OCI-LY1 (cell line): ENCODE data around the gene TMEM11.
"Not testable (repeated sequence)": the region's sequence is repeated elsewhere in the genome, so short reads cannot be mapped to it uniquely, and the experiment has no call there.

Source experiments
- H2AFZ ChIP-seq: fragments of 200-600 bp; sonication (generic), shearing (Covaris generic); 2 replicates; pipeline ENCODE4 v1.6.0; 2014; ENCODE audit warnings: antibody characterized with exemption, mild to moderate bottlenecking, low read length
- H3F3A ChIP-seq: fragments of 200-600 bp; sonication (generic), shearing (Covaris generic); 2 replicates; pipeline ENCODE4 v1.6.0; 2014; ENCODE audit warnings: mild to moderate bottlenecking, antibody characterized with exemption, low read length, moderate library complexity; ENCODE audit not compliant: insufficient read depth
- H3K27ac ChIP-seq: fragments of 200-600 bp; sonication (generic); 2 replicates; pipeline ENCODE4 v1.5.1; 2014; ENCODE audit warnings: low read length, mixed run types, mild to moderate bottlenecking, low read depth; ENCODE audit not compliant: poor library complexity, severe bottlenecking
- H3K27me3 ChIP-seq: fragments of 200-600 bp; sonication (generic); 2 replicates; pipeline ENCODE4 v1.6.0; 2014; ENCODE audit warnings: antibody characterized with exemption, mild to moderate bottlenecking, low read length, moderate library complexity; ENCODE audit not compliant: insufficient read depth
- H3K36me3 ChIP-seq: fragments of 200-600 bp; sonication (generic); 2 replicates; pipeline ENCODE4 v1.6.1; 2014; ENCODE audit warnings: mild to moderate bottlenecking, antibody characterized with exemption, low read length, moderate library complexity, mixed read lengths; ENCODE audit not compliant: insufficient read depth
- H3K4me1 ChIP-seq: fragments of 200-600 bp; sonication (generic); 2 replicates; pipeline ENCODE4 v1.5.1; 2014; ENCODE audit warnings: mild to moderate bottlenecking, low read length, moderate library complexity; ENCODE audit not compliant: insufficient read depth, severe bottlenecking
- H3K4me2 ChIP-seq: fragments of 200-600 bp; sonication (generic), shearing (Covaris generic); 2 replicates; pipeline ENCODE4 v1.6.1; 2014; ENCODE audit warnings: low read length
- H3K4me3 ChIP-seq: fragments of 200-600 bp; sonication (generic); 2 replicates; pipeline ENCODE4 v1.5.1; 2014; ENCODE audit warnings: low read length, low read depth, mild to moderate bottlenecking, mixed read lengths; ENCODE audit not compliant: poor library complexity, severe bottlenecking
- H3K79me2 ChIP-seq: fragments of 200-600 bp; shearing (Covaris generic); 2 replicates; pipeline ENCODE4 v1.6.1; 2016; ENCODE audit warnings: mixed run types, low read length, mixed read lengths; ENCODE audit not compliant: insufficient read depth
- H3K9ac ChIP-seq: fragments of 200-600 bp; sonication (generic), shearing (Covaris generic); 2 replicates; pipeline ENCODE4 v1.6.1; 2014; ENCODE audit warnings: mild to moderate bottlenecking, low read length, mixed read lengths
- H3K9me2 ChIP-seq: fragments of 200-600 bp; sonication (generic), shearing (Covaris generic); 2 replicates; pipeline ENCODE4 v1.6.1; 2014; ENCODE audit warnings: low read depth, mild to moderate bottlenecking, low read length, mixed read lengths
- H3K9me3 ChIP-seq: fragments of 200-600 bp; shearing (Covaris generic); 2 replicates; pipeline ENCODE4 v1.6.1; 2014; ENCODE audit warnings: low read length, mixed read lengths
- H4K20me1 ChIP-seq: fragments of 200-600 bp; sonication (generic), shearing (Covaris generic); 2 replicates; pipeline ENCODE4 v1.6.0; 2016; ENCODE audit warnings: mild to moderate bottlenecking, low read length; ENCODE audit not compliant: insufficient read depth
- EZH2 ChIP-seq: fragments of 200-600 bp; sonication (generic), shearing (Covaris generic); IDR thresholded peaks from 2 replicates; pipeline ENCODE4 v1.8.0; 2017; ENCODE audit warnings: borderline replicate concordance, mixed run types, mild to moderate bottlenecking, antibody characterized with exemption, low read length, moderate library complexity, mixed read lengths
- TF ChIP-seq, protein P1 (sequence below): fragments of 200-600 bp; sonication (generic), shearing (Covaris generic); IDR thresholded peaks from 2 replicates; pipeline ENCODE4 v1.5.1; 2017; ENCODE audit warnings: mild to moderate bottlenecking, antibody characterized with exemption, low read length, moderate library complexity, mixed read lengths

The TMEM11 gene

DNA sequence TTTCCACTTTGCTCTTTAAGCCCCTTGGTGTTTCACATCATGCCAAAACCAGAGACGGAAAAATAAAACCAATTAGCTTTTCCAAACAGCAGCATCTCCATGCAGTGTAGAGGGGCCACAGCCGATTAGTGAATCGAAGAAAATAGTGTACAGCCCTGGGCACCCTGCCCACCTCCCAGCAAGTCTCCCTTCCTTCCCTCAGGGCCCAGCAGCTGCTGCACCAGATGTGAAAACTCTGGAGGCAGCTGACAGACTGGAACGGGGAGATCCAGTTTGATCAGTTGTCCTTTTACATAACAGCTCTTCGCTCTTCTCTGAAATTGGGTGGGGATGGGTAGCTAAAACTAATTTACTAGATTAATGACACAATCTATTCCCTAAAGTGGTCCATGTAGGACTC lies 19.3 kb downstream of the TMEM11 start:
- Histone ChIP-seq H3K4me1 (peaks cover 39% of the 10 kb centered on the region), H3K27me3 (no peaks in the 10 kb centered on the region), H3K4me3 (no peak overlapping the region), H3K4me2 (peak overlapping the region; percentile 40), H3F3A (no peaks in the 10 kb centered on the region), H3K79me2 (no peaks in the 10 kb centered on the region), H3K27ac (peak overlapping the region; percentile 79), H4K20me1 (no peaks in the 10 kb centered on the region), H2AFZ (no peak overlapping the region), H3K9ac (peak overlapping the region; percentile 2; the same call in 1 of the 2 replicates), H3K9me3 (no peaks in the 10 kb centered on the region), H3K36me3 (peaks cover 24% of the 10 kb centered on the region), H3K9me2 (no peaks in the 10 kb centered on the region)
- no peak for TF ChIP-seq EZH2
- TF ChIP-seq, protein P1, sequence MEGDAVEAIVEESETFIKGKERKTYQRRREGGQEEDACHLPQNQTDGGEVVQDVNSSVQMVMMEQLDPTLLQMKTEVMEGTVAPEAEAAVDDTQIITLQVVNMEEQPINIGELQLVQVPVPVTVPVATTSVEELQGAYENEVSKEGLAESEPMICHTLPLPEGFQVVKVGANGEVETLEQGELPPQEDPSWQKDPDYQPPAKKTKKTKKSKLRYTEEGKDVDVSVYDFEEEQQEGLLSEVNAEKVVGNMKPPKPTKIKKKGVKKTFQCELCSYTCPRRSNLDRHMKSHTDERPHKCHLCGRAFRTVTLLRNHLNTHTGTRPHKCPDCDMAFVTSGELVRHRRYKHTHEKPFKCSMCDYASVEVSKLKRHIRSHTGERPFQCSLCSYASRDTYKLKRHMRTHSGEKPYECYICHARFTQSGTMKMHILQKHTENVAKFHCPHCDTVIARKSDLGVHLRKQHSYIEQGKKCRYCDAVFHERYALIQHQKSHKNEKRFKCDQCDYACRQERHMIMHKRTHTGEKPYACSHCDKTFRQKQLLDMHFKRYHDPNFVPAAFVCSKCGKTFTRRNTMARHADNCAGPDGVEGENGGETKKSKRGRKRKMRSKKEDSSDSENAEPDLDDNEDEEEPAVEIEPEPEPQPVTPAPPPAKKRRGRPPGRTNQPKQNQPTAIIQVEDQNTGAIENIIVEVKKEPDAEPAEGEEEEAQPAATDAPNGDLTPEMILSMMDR: no peak

DNA sequence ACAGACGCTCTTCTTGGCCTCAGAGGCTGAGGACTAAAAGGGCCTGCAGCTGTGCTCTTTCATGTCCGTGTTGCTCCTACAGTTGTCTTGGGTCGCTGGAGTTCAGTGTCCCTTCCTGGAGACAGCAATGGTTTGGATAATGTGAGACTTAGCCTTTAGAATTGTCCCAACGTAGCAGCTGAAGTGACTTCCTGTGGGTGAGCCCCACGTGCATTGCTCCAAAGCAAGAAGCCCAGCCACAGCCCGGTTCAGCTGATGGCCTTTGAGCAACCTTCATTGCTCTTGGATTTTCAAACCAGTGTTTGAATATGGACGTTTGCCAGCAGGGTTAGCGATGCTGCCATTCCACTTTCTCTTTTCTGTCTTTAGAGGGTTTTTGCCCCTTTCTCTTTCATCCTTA lies 19.7 kb downstream of the TMEM11 start:
- Histone ChIP-seq H2AFZ (no peak overlapping the region), H3K4me2 (peak overlapping the region; percentile 40), H3K9me3 (no peaks in the 10 kb centered on the region), H3K4me3 (no peak overlapping the region), H3K27ac (peak overlapping the region; percentile 79), H3K36me3 (peaks cover 24% of the 10 kb centered on the region), H3F3A (no peaks in the 10 kb centered on the region), H3K9ac (peak overlapping the region; percentile 2; the same call in 1 of the 2 replicates), H4K20me1 (no peaks in the 10 kb centered on the region), H3K4me1 (peaks cover 34% of the 10 kb centered on the region), H3K9me2 (no peaks in the 10 kb centered on the region), H3K27me3 (no peaks in the 10 kb centered on the region), H3K79me2 (no peaks in the 10 kb centered on the region)
- TF ChIP-seq, protein P1: no peak
- TF ChIP-seq EZH2: no peak

DNA sequence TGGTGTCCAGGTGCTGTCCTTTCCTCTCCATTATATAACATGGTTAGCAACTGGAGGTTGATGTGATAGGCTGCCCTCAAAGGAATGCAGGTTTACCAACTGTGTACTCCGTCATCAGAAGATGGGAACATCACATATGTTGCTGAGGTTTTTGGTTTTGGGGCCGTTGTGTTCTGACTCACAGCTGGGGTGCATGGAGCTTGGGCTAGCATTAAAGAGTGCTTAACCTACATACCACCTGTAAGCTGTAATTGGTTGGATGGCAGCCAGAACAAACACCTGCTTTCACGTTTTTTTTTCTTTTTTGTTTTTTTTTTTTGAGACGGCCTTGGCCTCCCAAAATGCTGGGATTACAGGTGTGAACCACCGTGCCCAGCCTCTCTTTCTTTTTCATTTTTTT lies 20.9 kb downstream of the TMEM11 start:
- TF ChIP-seq, protein P1: no peak
- TF ChIP-seq EZH2: no peak
- peaks cover 32% of the 10 kb centered on the region for H3K4me1 ChIP-seq
- H3F3A ChIP-seq: no peaks in the 10 kb centered on the region
- peak overlapping the region; percentile 79 for H3K27ac ChIP-seq
- H3K36me3 ChIP-seq: peaks cover 16% of the 10 kb centered on the region
- H3K4me2 ChIP-seq: no peak overlapping the region
- H3K79me2 ChIP-seq: no peaks in the 10 kb centered on the region
- no peaks in the 10 kb centered on the region for H3K27me3 ChIP-seq
- H3K9me3 ChIP-seq: no peaks in the 10 kb centered on the region
- no peak overlapping the region for H3K4me3 ChIP-seq
- H3K9ac ChIP-seq: no peak overlapping the region
- H3K9me2 ChIP-seq: no peaks in the 10 kb centered on the region
- H2AFZ ChIP-seq: no peak overlapping the region
- H4K20me1 ChIP-seq: no peaks in the 10 kb centered on the region

DNA sequence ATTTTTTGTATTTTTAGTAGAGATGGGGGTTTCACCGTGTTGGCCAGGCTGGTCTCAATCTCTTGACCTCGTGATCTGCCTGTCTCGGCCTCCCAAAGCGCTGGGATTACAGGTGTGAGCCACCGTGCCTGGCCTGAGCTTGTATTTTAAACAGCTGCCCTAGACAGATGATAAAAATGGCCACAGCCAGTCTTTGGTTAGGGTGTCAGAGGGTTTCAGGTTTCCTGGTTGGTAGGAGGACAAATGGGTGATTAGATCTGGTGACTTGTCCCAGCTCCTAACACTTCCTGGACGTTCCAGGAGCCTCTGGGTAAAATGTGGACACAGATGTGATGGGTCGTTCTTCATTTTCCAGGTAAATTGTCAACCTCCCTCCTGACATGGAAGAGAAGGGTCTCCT lies 21.5 kb downstream of the TMEM11 start:
- not testable (repeated sequence) for H4K20me1 ChIP-seq, H2AFZ ChIP-seq, H3K9ac ChIP-seq, H3K27me3 ChIP-seq, H3K9me2 ChIP-seq, H3K9me3 ChIP-seq, H3K4me3 ChIP-seq, H3K4me2 ChIP-seq, H3K79me2 ChIP-seq, H3F3A ChIP-seq
- peaks cover 32% of the 10 kb centered on the region for H3K4me1 ChIP-seq
- H3K36me3 ChIP-seq: peaks cover 10% of the 10 kb centered on the region
- H3K27ac ChIP-seq: peak overlapping the region; percentile 79
